Measurements from ENCODE around the gene RPS2.
A peak's percentile ranks its signal among the peaks of the same experiment; 100 is the strongest.
"Not testable (repeated sequence)": the region's sequence is repeated elsewhere in the genome, so short reads cannot be mapped to it uniquely, and the experiment has no call there.

The RPS2 gene

DNA sequence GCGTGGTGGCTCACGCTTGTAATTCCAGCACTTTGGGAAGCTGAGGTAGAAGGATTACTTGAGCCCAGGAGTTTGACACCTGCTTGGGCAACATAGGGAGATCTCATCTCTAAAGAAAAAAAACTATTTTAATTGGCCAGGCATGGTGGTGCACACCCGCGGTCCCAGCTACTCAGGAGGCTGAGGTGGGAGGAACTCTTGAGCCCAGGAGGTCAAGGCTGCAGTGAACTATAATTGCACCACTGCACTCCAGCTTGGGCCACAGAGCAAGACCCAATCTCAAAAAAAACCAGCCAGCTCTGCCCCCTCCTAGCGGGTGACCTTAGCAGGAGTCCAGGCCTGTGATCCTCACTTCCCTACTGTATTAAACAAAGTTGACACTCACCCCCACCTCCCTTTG is 40.5 kb downstream of the RPS2 start:
- TF ChIP-seq, protein P1, sequence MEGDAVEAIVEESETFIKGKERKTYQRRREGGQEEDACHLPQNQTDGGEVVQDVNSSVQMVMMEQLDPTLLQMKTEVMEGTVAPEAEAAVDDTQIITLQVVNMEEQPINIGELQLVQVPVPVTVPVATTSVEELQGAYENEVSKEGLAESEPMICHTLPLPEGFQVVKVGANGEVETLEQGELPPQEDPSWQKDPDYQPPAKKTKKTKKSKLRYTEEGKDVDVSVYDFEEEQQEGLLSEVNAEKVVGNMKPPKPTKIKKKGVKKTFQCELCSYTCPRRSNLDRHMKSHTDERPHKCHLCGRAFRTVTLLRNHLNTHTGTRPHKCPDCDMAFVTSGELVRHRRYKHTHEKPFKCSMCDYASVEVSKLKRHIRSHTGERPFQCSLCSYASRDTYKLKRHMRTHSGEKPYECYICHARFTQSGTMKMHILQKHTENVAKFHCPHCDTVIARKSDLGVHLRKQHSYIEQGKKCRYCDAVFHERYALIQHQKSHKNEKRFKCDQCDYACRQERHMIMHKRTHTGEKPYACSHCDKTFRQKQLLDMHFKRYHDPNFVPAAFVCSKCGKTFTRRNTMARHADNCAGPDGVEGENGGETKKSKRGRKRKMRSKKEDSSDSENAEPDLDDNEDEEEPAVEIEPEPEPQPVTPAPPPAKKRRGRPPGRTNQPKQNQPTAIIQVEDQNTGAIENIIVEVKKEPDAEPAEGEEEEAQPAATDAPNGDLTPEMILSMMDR (IDR thresholded peaks at IDR 0.05; ENCODE audit: insufficient read depth, low read length, poor library complexity, severe bottlenecking), result no peak
- no peak overlapping the region for H3K4me3 ChIP-seq (replicated peaks; ENCODE audit: low read depth, low read length)
- no peak for DNase-seq (ENCODE audit: extremely low read depth, insufficient read length)
- H3K36me3 ChIP-seq (ENCODE audit: control insufficient read depth, insufficient read depth, low read length), result no peaks in the 10 kb centered on the region
- no peaks in the 10 kb centered on the region; the same call in 1 of the 2 replicates for H3K27me3 ChIP-seq (replicated peaks; ENCODE audit: control insufficient read depth, insufficient read depth, low read length)

- H3K4me3 ChIP-seq (replicated peaks; ENCODE audit: low read depth, low read length), result no peak overlapping the region
- no peak for DNase-seq (ENCODE audit: extremely low read depth, insufficient read length)
- TF ChIP-seq, protein P1 (IDR thresholded peaks at IDR 0.05; ENCODE audit: insufficient read depth, low read length, poor library complexity, severe bottlenecking), result peak; percentile 36
- H3K36me3 ChIP-seq (ENCODE audit: control insufficient read depth, insufficient read depth, low read length), result no peaks in the 10 kb centered on the region
- H3K27me3 ChIP-seq (replicated peaks; ENCODE audit: control insufficient read depth, insufficient read depth, low read length), result no peaks in the 10 kb centered on the region; the same call in 1 of the 2 replicates
Measured at GRCh38 chr16:1923299-1924034, 41.2 kb downstream of the RPS2 start.

GRCh38 chr16:1922357-1922756 is 42.3 kb downstream of the RPS2 start:
- Histone ChIP-seq H3K4me3 (replicated peaks; ENCODE audit: low read depth, low read length) (no peak overlapping the region), H3K27me3 (replicated peaks; ENCODE audit: control insufficient read depth, insufficient read depth, low read length) (no peaks in the 10 kb centered on the region; the same call in 1 of the 2 replicates), H3K36me3 (ENCODE audit: control insufficient read depth, insufficient read depth, low read length) (no peaks in the 10 kb centered on the region)
- DNase-seq (ENCODE audit: extremely low read depth, insufficient read length), result no peak
- TF ChIP-seq, protein P1 (IDR thresholded peaks at IDR 0.05; ENCODE audit: insufficient read depth, low read length, poor library complexity, severe bottlenecking), result no peak

GRCh38 chr16:1920727-1921171 is 43.9 kb downstream of the RPS2 start:
- TF ChIP-seq, protein P1 (IDR thresholded peaks at IDR 0.05; ENCODE audit: insufficient read depth, low read length, poor library complexity, severe bottlenecking), result no peak
- Histone ChIP-seq H3K27me3 (replicated peaks; ENCODE audit: control insufficient read depth, insufficient read depth, low read length) (peaks cover 2% of the 10 kb centered on the region), H3K36me3 (ENCODE audit: control insufficient read depth, insufficient read depth, low read length) (no peaks in the 10 kb centered on the region), H3K4me3 (replicated peaks; ENCODE audit: low read depth, low read length) (no peak overlapping the region)
- no peak for DNase-seq (ENCODE audit: extremely low read depth, insufficient read length)

- H3K36me3 ChIP-seq (ENCODE audit: control insufficient read depth, insufficient read depth, low read length); DNase-seq (ENCODE audit: extremely low read depth, insufficient read length); H3K27me3 ChIP-seq (replicated peaks; ENCODE audit: control insufficient read depth, insufficient read depth, low read length); H3K4me3 ChIP-seq (replicated peaks; ENCODE audit: low read depth, low read length): not testable (repeated sequence)
Measured at GRCh38 chr16:1920122-1920521, 44.5 kb downstream of the RPS2 start.

DNA sequence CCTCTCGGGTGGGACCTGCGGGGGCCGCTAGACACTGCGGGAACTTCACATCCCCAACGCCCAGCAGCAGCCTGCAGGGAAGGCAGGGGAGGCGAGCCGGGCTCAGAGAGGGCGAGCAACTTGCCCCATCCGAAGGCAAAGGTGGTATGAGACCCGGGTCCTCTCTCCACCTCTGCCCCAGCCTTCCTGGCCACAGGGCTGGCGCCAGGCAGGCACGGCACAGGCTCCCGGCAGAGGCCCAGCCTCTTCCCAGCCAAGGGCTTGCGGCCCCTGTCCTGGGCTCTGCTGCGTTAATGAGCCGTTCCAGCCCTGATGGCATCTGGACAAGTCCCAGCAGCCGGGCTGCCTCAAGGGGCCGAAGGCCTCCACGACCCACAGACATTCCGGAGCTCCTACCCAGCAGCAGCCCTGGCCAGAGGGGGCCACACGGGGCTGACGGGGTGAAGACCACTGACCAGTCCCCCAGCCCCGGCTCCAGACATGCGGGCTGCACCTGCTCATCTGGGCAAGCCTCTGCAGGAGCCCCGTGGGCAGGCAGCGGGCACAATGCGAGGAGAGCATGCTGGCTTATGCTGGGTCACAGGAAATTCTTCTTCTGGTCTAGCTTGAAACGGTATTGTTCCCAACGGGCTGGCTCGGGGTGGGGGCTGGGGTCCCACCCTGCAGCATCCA is 45.2 kb downstream of the RPS2 start:
- no peaks in the 10 kb centered on the region for H3K36me3 ChIP-seq (ENCODE audit: control insufficient read depth, insufficient read depth, low read length)
- DNase-seq (ENCODE audit: extremely low read depth, insufficient read length), result no peak
- H3K4me3 ChIP-seq (replicated peaks; ENCODE audit: low read depth, low read length), result no peak overlapping the region
- H3K27me3 ChIP-seq (replicated peaks; ENCODE audit: control insufficient read depth, insufficient read depth, low read length), result peaks cover 2% of the 10 kb centered on the region
- TF ChIP-seq, protein P1 (IDR thresholded peaks at IDR 0.05; ENCODE audit: insufficient read depth, low read length, poor library complexity, severe bottlenecking), result no peak

All from GM06990 (cell line).